Activated B cell treated with CpG ODN at 0.5 μM for 24 hours (primary cell): ENCODE data around the gene AKT3. TPM values are rescaled to one million over a fixed set of nuclear protein-coding genes. Genes with fewer than 3 reads are reported as not detected.
A peak's percentile ranks its signal among the peaks of the same experiment; 100 is the strongest.

Experiments used
- ATAC-seq: fragments of 200-7000 bp; cut with Tn5 transposase; one replicate; pipeline ENCODE4 v1.10.0; 2021; ENCODE audit warnings: low read depth, mild to moderate bottlenecking, moderate library complexity
- CTCF ChIA-PET: fragments of 350-600 bp; sonication (Branson Sonifier 250); formaldehyde crosslinking; loops from one replicate; lab custom pipeline; 2021; ENCODE audit warnings: antibody characterized with exemption; lab: Charles Lee
- POLR2A ChIA-PET: fragments of 350-600 bp; sonication (Branson Sonifier 250); formaldehyde crosslinking; loops from one replicate; lab custom pipeline; 2021; ENCODE audit warnings: antibody characterized with exemption; lab: Charles Lee
- DNase-seq: peaks from one replicate; pipeline ENCODE4 v3.0.0; 2022
- H3K27ac Mint-ChIP-seq: one replicate; pipeline ENCODE4 v1.8.0; 2020; ENCODE audit warnings: mixed read lengths
- H3K27me3 Mint-ChIP-seq: one replicate; pipeline ENCODE4 v1.8.0; 2021; ENCODE audit warnings: mixed read lengths
- H3K36me3 Mint-ChIP-seq: one replicate; pipeline ENCODE4 v1.8.0; 2021; ENCODE audit warnings: low read depth, mixed read lengths
- H3K4me1 Mint-ChIP-seq: one replicate; pipeline ENCODE4 v1.8.0; 2021; ENCODE audit warnings: mixed read lengths
- H3K4me3 Mint-ChIP-seq: one replicate; pipeline ENCODE4 v1.8.0; 2020; ENCODE audit warnings: mild to moderate bottlenecking, mixed read lengths
- H3K9me3 Mint-ChIP-seq: one replicate; pipeline ENCODE4 v1.8.0; 2020; ENCODE audit warnings: mixed read lengths
- intact Hi-C: fragments of 100-400 bp; cut with micrococcal nuclease; formaldehyde crosslinking; loops from one replicate; pipeline ENCODE4 v1.15.1; 2024
- total RNA-seq: library from RNA; stranded (reverse); gene quantifications from 2 replicates; pipeline ENCODE4 v1.2.3, GENCODE V29; 2022
- TF ChIP-seq, protein P1 (sequence below): fragments of 200-600 bp; IDR thresholded peaks from one replicate; pipeline ENCODE4 v1.8.0; 2022; ENCODE audit warnings: antibody characterized with exemption, mild to moderate bottlenecking

The AKT3 gene
- total RNA-seq, 1 donor from 2014 or later: 63.3 TPM

DNA sequence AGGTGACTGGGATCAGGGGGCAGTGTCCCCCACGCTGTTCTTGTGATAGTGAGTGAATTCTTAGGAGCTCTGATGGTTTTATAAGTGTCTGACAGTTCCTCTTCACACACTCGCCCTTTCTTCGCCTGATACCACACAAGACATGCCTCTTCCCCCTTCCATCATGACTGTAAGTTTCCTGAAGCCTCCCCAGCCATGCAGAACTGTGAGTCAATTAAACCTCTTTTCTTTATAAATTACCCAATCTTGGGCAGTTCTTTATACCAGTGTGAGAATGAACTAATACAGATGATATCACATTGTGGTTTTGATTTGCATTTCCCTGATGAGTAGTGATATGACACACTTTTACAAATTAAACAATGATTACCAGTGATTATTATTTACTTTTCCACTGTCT, 229.9 kb downstream of the AKT3 start:
- TF ChIP-seq, protein P1, sequence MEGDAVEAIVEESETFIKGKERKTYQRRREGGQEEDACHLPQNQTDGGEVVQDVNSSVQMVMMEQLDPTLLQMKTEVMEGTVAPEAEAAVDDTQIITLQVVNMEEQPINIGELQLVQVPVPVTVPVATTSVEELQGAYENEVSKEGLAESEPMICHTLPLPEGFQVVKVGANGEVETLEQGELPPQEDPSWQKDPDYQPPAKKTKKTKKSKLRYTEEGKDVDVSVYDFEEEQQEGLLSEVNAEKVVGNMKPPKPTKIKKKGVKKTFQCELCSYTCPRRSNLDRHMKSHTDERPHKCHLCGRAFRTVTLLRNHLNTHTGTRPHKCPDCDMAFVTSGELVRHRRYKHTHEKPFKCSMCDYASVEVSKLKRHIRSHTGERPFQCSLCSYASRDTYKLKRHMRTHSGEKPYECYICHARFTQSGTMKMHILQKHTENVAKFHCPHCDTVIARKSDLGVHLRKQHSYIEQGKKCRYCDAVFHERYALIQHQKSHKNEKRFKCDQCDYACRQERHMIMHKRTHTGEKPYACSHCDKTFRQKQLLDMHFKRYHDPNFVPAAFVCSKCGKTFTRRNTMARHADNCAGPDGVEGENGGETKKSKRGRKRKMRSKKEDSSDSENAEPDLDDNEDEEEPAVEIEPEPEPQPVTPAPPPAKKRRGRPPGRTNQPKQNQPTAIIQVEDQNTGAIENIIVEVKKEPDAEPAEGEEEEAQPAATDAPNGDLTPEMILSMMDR: no peak
- ATAC-seq (no peak), DNase-seq (no peak)
- intact Hi-C loops: no loop called here
- Mint-ChIP-seq H3K27ac (no peak overlapping the region), H3K36me3 (peaks cover 56% of the 10 kb centered on the region), H3K27me3 (no peaks in the 10 kb centered on the region), H3K4me3 (no peak overlapping the region), H3K4me1 (no peaks in the 10 kb centered on the region), H3K9me3 (peaks cover 26% of the 10 kb centered on the region)
- POLR2A ChIA-PET: no interaction called here
- CTCF ChIA-PET: no interaction called here

DNA sequence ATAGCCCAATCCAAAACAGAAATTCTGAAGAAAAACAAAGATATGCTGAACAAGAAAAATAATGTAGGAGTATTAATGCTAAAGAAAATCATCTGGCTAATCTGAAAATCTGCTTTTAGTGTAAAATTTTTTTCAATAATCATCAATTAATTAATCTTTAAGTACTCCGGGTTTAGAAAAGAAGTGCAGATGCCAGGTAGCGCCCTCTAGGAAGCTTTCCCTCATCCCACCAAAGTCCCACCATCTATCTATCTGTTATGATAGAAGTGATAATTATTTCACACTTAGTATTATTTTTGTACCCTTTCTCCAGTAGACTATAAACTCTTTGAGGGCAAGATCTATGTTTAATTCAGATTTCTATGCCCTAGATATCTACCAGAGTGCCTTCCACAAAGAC, 240.3 kb downstream of the AKT3 start:
- intact Hi-C loops: no loop called here
- Mint-ChIP-seq H3K4me1 (no peaks in the 10 kb centered on the region), H3K27ac (no peak overlapping the region), H3K4me3 (no peak overlapping the region), H3K9me3 (peaks cover 7% of the 10 kb centered on the region), H3K27me3 (no peaks in the 10 kb centered on the region), H3K36me3 (peaks cover 56% of the 10 kb centered on the region)
- TF ChIP-seq, protein P1: no peak
- DNase-seq: no peak
- ATAC-seq: no peak
- ChIA-PET POLR2A (no interaction called here), CTCF (no interaction called here)

GRCh38 chr1:243605604-243606003, 244.4 kb downstream of the AKT3 start:
- ChIA-PET CTCF (no interaction called here), POLR2A (no interaction called here)
- H3K4me1 Mint-ChIP-seq: no peaks in the 10 kb centered on the region
- no peak overlapping the region for H3K27ac Mint-ChIP-seq
- H3K4me3 Mint-ChIP-seq: no peak overlapping the region
- intact Hi-C loops: no loop called here
- DNase-seq (no peak), ATAC-seq (no peak)
- no peaks in the 10 kb centered on the region for H3K27me3 Mint-ChIP-seq
- peaks cover 75% of the 10 kb centered on the region for H3K36me3 Mint-ChIP-seq
- peaks cover 21% of the 10 kb centered on the region for H3K9me3 Mint-ChIP-seq
- TF ChIP-seq, protein P1: no peak

- peaks cover 18% of the 10 kb centered on the region for H3K9me3 Mint-ChIP-seq
- intact Hi-C loops: no loop called here
- H3K27ac Mint-ChIP-seq: no peak overlapping the region
- DNase-seq (no peak), ATAC-seq (no peak)
- no peak overlapping the region for H3K4me3 Mint-ChIP-seq
- CTCF ChIA-PET: no interaction called here
- POLR2A ChIA-PET: no interaction called here
- no peaks in the 10 kb centered on the region for H3K27me3 Mint-ChIP-seq
- H3K36me3 Mint-ChIP-seq: peaks cover 48% of the 10 kb centered on the region
- H3K4me1 Mint-ChIP-seq: peaks cover 11% of the 10 kb centered on the region
- TF ChIP-seq, protein P1: no peak
These were observed 248.3 kb downstream of the AKT3 start for GRCh38 chr1:243601720-243602119.

GRCh38 chr1:243598433-243598832, 251.6 kb downstream of the AKT3 start:
- H3K9me3 Mint-ChIP-seq: peaks cover 7% of the 10 kb centered on the region
- POLR2A ChIA-PET: no interaction called here

More at GRCh38 chr1:243598433-243598832, 251.6 kb downstream of the AKT3 start:
- H3K27ac Mint-ChIP-seq: no peak overlapping the region
- intact Hi-C loops: loop anchor here (5.0 to 10.0 kb wide), 2 partner anchors 91 to 146 kb away; no protein-coding TSS in a partner anchor
- CTCF ChIA-PET: no interaction called here
- peak; percentile 73 for ATAC-seq
- H3K4me1 Mint-ChIP-seq: peaks cover 21% of the 10 kb centered on the region
- H3K4me3 Mint-ChIP-seq: no peak overlapping the region
- H3K27me3 Mint-ChIP-seq: no peaks in the 10 kb centered on the region
- TF ChIP-seq, protein P1: no peak
- DNase-seq: no peak
- H3K36me3 Mint-ChIP-seq: peaks cover 28% of the 10 kb centered on the region
